T-helper 2 cell treated with Interferon-gamma antibody and Interleukin-4, amounts not matched to agents 5 μg/mL and 100 μg/mL, for 36 hours (primary cell): Measurements from ENCODE around the gene CCDC88B.
A peak's percentile ranks its signal among the peaks of the same experiment; 100 is the strongest.

Source experiments
- DNase-seq: peaks from one replicate; pipeline ENCODE4 v3.0.0; 2021; ENCODE audit warnings: low spot score
- H3K27ac Mint-ChIP-seq: one replicate; pipeline ENCODE4 v1.8.0; 2021; ENCODE audit warnings: mild to moderate bottlenecking, mixed read lengths
- H3K27me3 Mint-ChIP-seq: one replicate; pipeline ENCODE4 v1.8.0; 2021; ENCODE audit warnings: low read depth, mixed read lengths
- H3K36me3 Mint-ChIP-seq: one replicate; pipeline ENCODE4 v1.8.0; 2021; ENCODE audit warnings: low read depth, mixed read lengths
- H3K4me1 Mint-ChIP-seq: one replicate; pipeline ENCODE4 v1.8.0; 2021; ENCODE audit warnings: low read depth, mixed read lengths
- H3K4me3 Mint-ChIP-seq: one replicate; pipeline ENCODE4 v1.8.0; 2022; ENCODE audit warnings: mild to moderate bottlenecking, moderate library complexity, mixed read lengths
- H3K9me3 Mint-ChIP-seq: one replicate; pipeline ENCODE4 v1.8.0; 2021; ENCODE audit warnings: mixed read lengths

CCDC88B gene

GRCh38 chr11:64390558-64390957, 50.6 kb downstream of the CCDC88B start:
- Mint-ChIP-seq H3K9me3 (peaks cover 9% of the 10 kb centered on the region), H3K36me3 (peaks cover 2% of the 10 kb centered on the region), H3K4me1 (peaks cover 31% of the 10 kb centered on the region), H3K4me3 (peak overlapping the region; percentile 31), H3K27me3 (peaks cover 29% of the 10 kb centered on the region), H3K27ac (no peak overlapping the region)
- no peak for DNase-seq

- no peak overlapping the region for H3K4me3 Mint-ChIP-seq
- DNase-seq: no peak
- peaks cover 20% of the 10 kb centered on the region for H3K4me1 Mint-ChIP-seq
- peaks cover 2% of the 10 kb centered on the region for H3K36me3 Mint-ChIP-seq
- peaks cover 9% of the 10 kb centered on the region for H3K9me3 Mint-ChIP-seq
- no peak overlapping the region for H3K27ac Mint-ChIP-seq
- H3K27me3 Mint-ChIP-seq: peaks cover 28% of the 10 kb centered on the region
These were observed 51.8 kb downstream of the CCDC88B start for GRCh38 chr11:64391839-64392238.

- H3K9me3 Mint-ChIP-seq: no peaks in the 10 kb centered on the region
- peaks cover 15% of the 10 kb centered on the region for H3K27me3 Mint-ChIP-seq
- no peaks in the 10 kb centered on the region for H3K36me3 Mint-ChIP-seq
- peaks cover 9% of the 10 kb centered on the region for H3K4me1 Mint-ChIP-seq
- no peak overlapping the region for H3K4me3 Mint-ChIP-seq
- no peak for DNase-seq
- no peak overlapping the region for H3K27ac Mint-ChIP-seq
These were observed 55.6 kb downstream of the CCDC88B start for GRCh38 chr11:64395545-64396078.

- DNase-seq: no peak
- H3K36me3 Mint-ChIP-seq: no peaks in the 10 kb centered on the region
- peaks cover 5% of the 10 kb centered on the region for H3K4me1 Mint-ChIP-seq
- no peak overlapping the region for H3K4me3 Mint-ChIP-seq
- no peaks in the 10 kb centered on the region for H3K9me3 Mint-ChIP-seq
- no peak overlapping the region for H3K27ac Mint-ChIP-seq
- peaks cover 15% of the 10 kb centered on the region for H3K27me3 Mint-ChIP-seq
These were observed 56.1 kb downstream of the CCDC88B start for GRCh38 chr11:64396079-64396591.

- no peak for DNase-seq
- Mint-ChIP-seq H3K4me1 (no peaks in the 10 kb centered on the region), H3K27ac (no peak overlapping the region), H3K36me3 (no peaks in the 10 kb centered on the region), H3K4me3 (no peak overlapping the region), H3K27me3 (peaks cover 9% of the 10 kb centered on the region), H3K9me3 (no peaks in the 10 kb centered on the region)
These were observed 60.1 kb downstream of the CCDC88B start for GRCh38 chr11:64400102-64400501.

GRCh38 chr11:64400667-64401066, 60.7 kb downstream of the CCDC88B start:
- H3K27me3 Mint-ChIP-seq: peaks cover 9% of the 10 kb centered on the region
- no peaks in the 10 kb centered on the region for H3K4me1 Mint-ChIP-seq
- no peaks in the 10 kb centered on the region for H3K9me3 Mint-ChIP-seq

GRCh38 chr11:64401775-64402174, 61.8 kb downstream of the CCDC88B start:
- Mint-ChIP-seq H3K27me3 (peaks cover 9% of the 10 kb centered on the region), H3K4me1 (no peaks in the 10 kb centered on the region), H3K4me3 (no peak overlapping the region), H3K36me3 (no peaks in the 10 kb centered on the region), H3K9me3 (no peaks in the 10 kb centered on the region), H3K27ac (no peak overlapping the region)
- no peak for DNase-seq

More at GRCh38 chr11:64400667-64401066, 60.7 kb downstream of the CCDC88B start:
- no peak overlapping the region for H3K27ac Mint-ChIP-seq
- no peak overlapping the region for H3K4me3 Mint-ChIP-seq
- no peaks in the 10 kb centered on the region for H3K36me3 Mint-ChIP-seq
- no peak for DNase-seq

GRCh38 chr11:64403106-64403505, 63.1 kb downstream of the CCDC88B start:
- Mint-ChIP-seq H3K4me3 (no peak overlapping the region), H3K9me3 (no peaks in the 10 kb centered on the region), H3K27ac (no peak overlapping the region), H3K4me1 (no peaks in the 10 kb centered on the region), H3K36me3 (no peaks in the 10 kb centered on the region), H3K27me3 (peaks cover 6% of the 10 kb centered on the region)
- DNase-seq: no peak

GRCh38 chr11:64406221-64406946, 66.4 kb downstream of the CCDC88B start:
- peaks cover 6% of the 10 kb centered on the region for H3K27me3 Mint-ChIP-seq
- H3K4me1 Mint-ChIP-seq: no peaks in the 10 kb centered on the region
- no peaks in the 10 kb centered on the region for H3K36me3 Mint-ChIP-seq
- H3K4me3 Mint-ChIP-seq: no peak overlapping the region
- no peak overlapping the region for H3K27ac Mint-ChIP-seq
- no peaks in the 10 kb centered on the region for H3K9me3 Mint-ChIP-seq
- no peak for DNase-seq
